Stimulated activated effector memory CD8-positive, alpha-beta T cell treated with anti-CD3 and anti-CD28 coated beads, Interleukin-12 subunit alpha, Interleukin-12 subunit beta, amount 100 ng/mL, for 72 hours (primary cell): Measurements from ENCODE around the gene GZMM.
"Not testable (repeated sequence)": the region's sequence is repeated elsewhere in the genome, so short reads cannot be mapped to it uniquely, and the experiment has no call there.

Experiments
- ATAC-seq: fragments of 150-1000 bp; cut with Tn5 transposase; 2 replicates; pipeline ENCODE4 v1.10.0; 2021
- DNase-seq, 2 donors: peaks; one replicate each; pipeline ENCODE4 v3.0.0; 2021 to 2022; ENCODE audit warnings: low spot score in 2 of 2
- H3K27ac Mint-ChIP-seq: one replicate; pipeline ENCODE4 v1.8.0; 2022; ENCODE audit warnings: mild to moderate bottlenecking, mixed read lengths
- H3K36me3 Mint-ChIP-seq: one replicate; pipeline ENCODE4 v1.8.0; 2022; ENCODE audit warnings: mild to moderate bottlenecking, mixed read lengths
- H3K4me1 Mint-ChIP-seq: one replicate; pipeline ENCODE4 v1.8.0; 2022; ENCODE audit warnings: mixed read lengths
- H3K4me3 Mint-ChIP-seq: one replicate; pipeline ENCODE4 v1.8.0; 2022; ENCODE audit warnings: mild to moderate bottlenecking, mixed read lengths
- H3K9me3 Mint-ChIP-seq: one replicate; pipeline ENCODE4 v1.8.0; 2022; ENCODE audit warnings: mixed read lengths

The GZMM gene

GRCh38 chr19:577439-578392 is 33.9 kb downstream of the GZMM start:
- H3K36me3 Mint-ChIP-seq, result peaks cover 16% of the 10 kb centered on the region
- no peak for ATAC-seq

DNA sequence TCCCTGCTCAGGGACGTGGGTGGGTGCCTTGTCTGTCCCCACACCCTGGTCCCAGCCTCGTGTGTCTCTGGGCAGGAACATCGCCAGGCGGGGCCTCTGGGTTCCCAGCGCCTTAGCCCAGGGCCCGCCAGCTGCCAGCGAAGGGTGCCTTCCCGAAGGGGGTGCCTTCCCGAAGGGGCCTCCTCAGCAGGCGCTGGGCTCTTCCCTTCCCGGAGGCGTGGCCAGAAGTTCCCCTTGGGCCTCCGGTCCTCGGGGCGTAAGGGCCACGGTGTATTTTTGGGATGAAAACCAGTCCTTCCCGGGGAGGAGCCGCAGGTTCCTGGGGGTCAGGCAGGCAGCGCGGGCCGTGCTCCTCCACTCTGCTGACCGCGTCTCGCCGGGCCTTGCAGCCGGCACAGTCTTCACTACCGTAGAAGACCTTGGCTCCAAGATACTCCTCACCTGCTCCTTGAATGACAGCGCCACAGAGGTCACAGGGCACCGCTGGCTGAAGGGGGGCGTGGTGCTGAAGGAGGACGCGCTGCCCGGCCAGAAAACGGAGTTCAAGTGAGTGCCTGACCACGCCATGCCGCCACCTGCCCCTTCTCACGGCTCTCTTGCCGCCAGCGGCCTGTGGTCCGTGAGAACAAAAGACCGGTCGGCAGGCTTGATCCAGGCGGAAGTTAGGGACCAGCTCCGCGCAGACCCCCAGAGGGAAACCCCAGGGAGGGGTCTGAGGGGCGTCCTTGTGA is 35.4 kb downstream of the GZMM start:
- Mint-ChIP-seq H3K4me3 (no peak overlapping the region), H3K4me1 (peaks cover 31% of the 10 kb centered on the region), H3K36me3 (peaks cover 26% of the 10 kb centered on the region), H3K9me3 (no peaks in the 10 kb centered on the region), H3K27ac (no peak overlapping the region)
- no peak for DNase-seq
- no peak for ATAC-seq

More at GRCh38 chr19:577439-578392, 33.9 kb downstream of the GZMM start:
- DNase-seq, result no peak
- Mint-ChIP-seq H3K4me1 (peaks cover 33% of the 10 kb centered on the region), H3K4me3 (no peak overlapping the region), H3K9me3 (no peaks in the 10 kb centered on the region), H3K27ac (no peak overlapping the region)

DNA sequence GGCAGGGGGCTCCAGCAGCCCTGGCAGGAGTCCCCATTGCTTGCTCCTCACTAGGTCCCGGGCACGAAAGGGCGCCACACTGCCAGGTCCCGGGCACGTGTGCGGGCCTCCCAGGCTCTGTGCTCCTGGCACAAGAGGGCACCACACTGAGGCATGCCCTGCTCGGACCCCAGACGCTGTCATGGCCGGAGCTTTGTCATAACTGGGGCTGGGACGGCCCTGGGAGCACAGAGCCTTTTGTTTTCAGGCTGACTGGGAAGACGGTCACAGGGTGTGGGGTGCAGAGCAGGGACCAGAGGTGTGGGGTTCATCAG is 35.9 kb downstream of the GZMM start:
- no peaks in the 10 kb centered on the region for H3K9me3 Mint-ChIP-seq

GRCh38 chr19:580274-580835 is 36.5 kb downstream of the GZMM start:
- no peak overlapping the region for H3K27ac Mint-ChIP-seq
- peaks cover 26% of the 10 kb centered on the region for H3K36me3 Mint-ChIP-seq

More for the DNA sequence above, 35.9 kb downstream of the GZMM start:
- no peak overlapping the region for H3K27ac Mint-ChIP-seq
- no peak overlapping the region for H3K4me3 Mint-ChIP-seq
- DNase-seq, result no peak
- no peak for ATAC-seq
- H3K4me1 Mint-ChIP-seq, result peaks cover 27% of the 10 kb centered on the region
- peaks cover 26% of the 10 kb centered on the region for H3K36me3 Mint-ChIP-seq

GRCh38 chr19:581399-582111 is 37.7 kb downstream of the GZMM start:
- H3K36me3 Mint-ChIP-seq, result peaks cover 26% of the 10 kb centered on the region

More at GRCh38 chr19:580274-580835, 36.5 kb downstream of the GZMM start:
- DNase-seq, result no peak
- H3K9me3 Mint-ChIP-seq, result no peaks in the 10 kb centered on the region
- peaks cover 22% of the 10 kb centered on the region for H3K4me1 Mint-ChIP-seq
- no peak overlapping the region for H3K4me3 Mint-ChIP-seq
- ATAC-seq, result no peak

GRCh38 chr19:582497-583197 is 38.8 kb downstream of the GZMM start:
- DNase-seq (no peak), ATAC-seq (no peak)
- no peak overlapping the region for H3K4me3 Mint-ChIP-seq
- no peaks in the 10 kb centered on the region for H3K9me3 Mint-ChIP-seq
- no peak overlapping the region for H3K27ac Mint-ChIP-seq
- H3K36me3 Mint-ChIP-seq, result peaks cover 26% of the 10 kb centered on the region
- peaks cover 6% of the 10 kb centered on the region for H3K4me1 Mint-ChIP-seq

More at GRCh38 chr19:581399-582111, 37.7 kb downstream of the GZMM start:
- DNase-seq (no peak), ATAC-seq (no peak)
- Mint-ChIP-seq H3K4me3 (no peak overlapping the region), H3K9me3 (no peaks in the 10 kb centered on the region), H3K4me1 (peaks cover 10% of the 10 kb centered on the region), H3K27ac (no peak overlapping the region)

DNA sequence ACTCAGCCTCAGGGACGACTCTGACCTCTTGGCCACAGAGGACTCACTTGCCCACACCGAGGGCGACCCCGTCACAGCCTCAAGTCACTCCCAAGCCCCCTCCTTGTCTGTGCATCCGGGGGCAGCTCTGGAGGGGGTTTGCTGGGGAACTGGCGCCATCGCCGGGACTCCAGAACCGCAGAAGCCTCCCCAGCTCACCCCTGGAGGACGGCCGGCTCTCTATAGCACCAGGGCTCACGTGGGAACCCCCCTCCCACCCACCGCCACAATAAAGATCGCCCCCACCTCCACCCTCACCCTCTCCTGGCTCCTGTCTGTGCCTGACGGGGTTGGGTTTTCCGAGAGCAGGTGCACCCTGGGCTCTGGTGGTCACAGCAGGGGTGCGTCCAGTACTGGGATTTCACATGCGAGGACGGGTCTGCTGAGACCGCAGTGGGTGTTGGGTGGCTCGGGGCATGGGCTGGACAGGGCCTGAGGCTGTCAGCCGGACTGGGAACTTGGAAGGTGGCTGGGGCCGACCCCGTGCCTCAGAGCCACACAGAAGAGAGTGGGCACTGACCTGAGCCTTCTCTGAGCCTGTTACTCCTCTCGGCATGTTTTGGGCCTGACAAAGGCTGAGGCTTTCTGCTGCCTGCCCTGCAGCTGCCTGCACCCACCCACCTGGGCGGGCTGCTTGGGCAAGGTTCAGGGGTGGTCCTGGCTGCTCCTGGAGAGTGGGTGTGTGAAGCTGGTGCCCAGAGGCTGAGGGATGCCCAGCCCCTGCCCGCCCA is 39.5 kb downstream of the GZMM start:
- Mint-ChIP-seq H3K4me1 (peaks cover 10% of the 10 kb centered on the region), H3K27ac (peak overlapping the region; percentile 58), H3K36me3 (peaks cover 26% of the 10 kb centered on the region), H3K4me3 (no peak overlapping the region), H3K9me3 (no peaks in the 10 kb centered on the region)
- ATAC-seq (no peak), DNase-seq (no peak)

DNA sequence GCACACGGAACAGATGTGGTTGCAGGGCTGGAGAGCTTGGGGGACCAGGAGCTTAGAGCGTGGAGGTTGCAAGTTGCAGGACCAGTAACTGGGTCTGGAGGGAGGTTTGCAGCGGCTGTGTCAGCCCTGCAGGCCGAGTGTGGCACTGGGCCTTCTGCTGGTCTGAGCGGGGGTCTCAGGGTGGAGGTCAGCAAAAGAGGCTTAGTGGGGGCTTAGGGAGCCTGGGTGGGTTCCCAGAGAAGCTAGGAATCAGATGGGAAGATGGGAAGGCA is 40.1 kb downstream of the GZMM start:
- Mint-ChIP-seq H3K4me1 (peaks cover 12% of the 10 kb centered on the region), H3K4me3 (no peak overlapping the region), H3K9me3 (no peaks in the 10 kb centered on the region), H3K36me3 (peaks cover 26% of the 10 kb centered on the region), H3K27ac (peak overlapping the region; percentile 58)
- no peak for DNase-seq
- no peak for ATAC-seq

- Mint-ChIP-seq H3K4me1 (peaks cover 12% of the 10 kb centered on the region), H3K9me3 (no peaks in the 10 kb centered on the region), H3K36me3 (peaks cover 26% of the 10 kb centered on the region), H3K27ac (peak overlapping the region; percentile 58), H3K4me3 (no peak overlapping the region)
- ATAC-seq, result peak; percentile 74
- peak; percentile 74 to 84 for DNase-seq
These were observed 40.6 kb downstream of the GZMM start for GRCh38 chr19:584240-585001.

GRCh38 chr19:585146-585545 is 41.3 kb downstream of the GZMM start:
- H3K9me3 Mint-ChIP-seq, DNase-seq, ATAC-seq, H3K4me3 Mint-ChIP-seq, H3K27ac Mint-ChIP-seq: not testable (repeated sequence)
- H3K4me1 Mint-ChIP-seq, result peaks cover 12% of the 10 kb centered on the region
- H3K36me3 Mint-ChIP-seq, result peaks cover 22% of the 10 kb centered on the region

GRCh38 chr19:585551-586110 is 41.8 kb downstream of the GZMM start:
- Mint-ChIP-seq H3K9me3 (no peaks in the 10 kb centered on the region), H3K27ac (no peak overlapping the region), H3K36me3 (peaks cover 17% of the 10 kb centered on the region), H3K4me3 (no peak overlapping the region), H3K4me1 (peaks cover 12% of the 10 kb centered on the region)
- no peak for ATAC-seq
- DNase-seq, result no peak

DNA sequence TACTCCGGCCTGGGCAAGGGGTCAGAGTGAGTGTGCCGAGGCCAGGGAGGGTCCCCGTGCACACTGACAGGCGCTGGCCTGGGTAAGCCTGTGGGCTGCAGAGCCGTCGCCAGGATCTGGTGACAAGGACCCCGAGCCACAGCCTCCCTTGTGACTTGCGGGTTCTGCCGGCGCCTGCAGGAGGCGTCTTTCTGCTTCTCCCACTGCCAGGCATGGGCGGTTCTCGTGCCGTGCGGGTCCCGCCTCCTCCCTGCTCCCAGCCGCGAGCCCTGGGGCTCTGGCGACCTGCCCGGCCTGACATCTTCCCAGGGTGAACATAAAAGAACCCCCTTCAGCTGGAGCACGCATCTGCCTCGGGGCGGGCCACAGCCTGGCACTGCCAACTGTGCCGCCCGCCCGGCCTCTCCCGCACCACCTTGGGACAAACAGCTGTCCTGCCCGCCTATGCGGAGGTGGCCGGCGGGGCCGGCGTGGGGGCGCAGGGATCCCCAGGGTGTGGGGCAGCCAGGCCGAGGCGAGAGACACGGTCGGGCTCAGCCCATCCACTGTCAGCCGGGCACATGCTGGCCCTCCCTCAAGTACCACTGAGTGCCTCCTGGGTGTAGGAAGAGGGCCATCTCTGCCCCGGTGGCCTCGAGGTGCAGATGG is 44.4 kb downstream of the GZMM start:
- ATAC-seq (peak; percentile 68), DNase-seq (peak in 1 of 2 donors; percentile 75)
- H3K27ac Mint-ChIP-seq, result no peak overlapping the region
- peaks cover 12% of the 10 kb centered on the region for H3K4me1 Mint-ChIP-seq
- H3K36me3 Mint-ChIP-seq, result peaks cover 7% of the 10 kb centered on the region
- no peaks in the 10 kb centered on the region for H3K9me3 Mint-ChIP-seq
- H3K4me3 Mint-ChIP-seq, result peak overlapping the region; percentile 34
